Stimulated activated memory B cell treated with anti-CD40 and anti-IgM and Interleukin-4, amounts not matched to agents 10 μg/mL and 1 μg/mL and 100 μg/mL, for 72 hours (primary cell): ENCODE measurements around the gene RGS7BP.

Experiments
- ATAC-seq: fragments of 150-1000 bp; cut with Tn5 transposase; 2 replicates; pipeline ENCODE4 v1.10.0; 2021
- H3K27ac Mint-ChIP-seq: one replicate; pipeline ENCODE4 v1.8.0; 2022; ENCODE audit warnings: mild to moderate bottlenecking, mixed read lengths
- H3K27me3 Mint-ChIP-seq: one replicate; pipeline ENCODE4 v1.8.0; 2022; ENCODE audit warnings: mixed read lengths
- H3K36me3 Mint-ChIP-seq: one replicate; pipeline ENCODE4 v1.8.0; 2022; ENCODE audit warnings: mixed read lengths
- H3K4me1 Mint-ChIP-seq: one replicate; pipeline ENCODE4 v1.8.0; 2022; ENCODE audit warnings: mixed read lengths
- H3K4me3 Mint-ChIP-seq: one replicate; pipeline ENCODE4 v1.8.0; 2022; ENCODE audit warnings: mild to moderate bottlenecking, moderate library complexity, mixed read lengths
- H3K9me3 Mint-ChIP-seq: one replicate; pipeline ENCODE4 v1.8.0; 2022; ENCODE audit warnings: mixed read lengths

The RGS7BP gene

DNA sequence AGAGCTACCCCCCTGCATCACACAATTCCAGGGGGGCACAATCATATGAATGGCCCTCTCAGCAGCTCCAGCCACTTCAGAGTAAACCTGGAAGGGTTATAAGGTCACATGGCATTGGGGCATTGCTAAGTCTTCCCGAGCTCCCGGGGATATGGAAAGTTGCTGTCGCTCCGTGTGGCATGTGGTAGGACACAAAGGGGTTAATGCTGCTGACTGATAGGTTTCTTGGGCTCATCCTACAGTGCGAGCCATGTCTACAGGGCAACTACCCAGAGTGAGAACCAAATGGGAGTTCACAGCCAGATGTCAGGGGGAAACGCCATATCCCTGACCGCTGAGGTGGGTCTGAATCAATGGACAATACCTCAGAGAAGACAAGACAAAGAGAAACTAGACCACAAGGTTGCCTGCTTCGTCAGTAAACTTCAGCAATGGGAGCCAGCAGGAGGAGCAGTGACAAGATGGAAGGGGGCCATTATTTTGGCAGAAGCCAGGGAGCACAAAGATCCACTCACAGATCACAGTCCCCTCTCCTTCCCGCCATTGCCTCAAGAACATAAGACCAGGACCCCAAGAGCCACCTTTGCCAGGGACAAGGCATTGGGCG, 132.1 kb downstream of the RGS7BP start:
- Mint-ChIP-seq H3K27me3 (peaks cover 23% of the 10 kb centered on the region), H3K4me1 (peaks cover 6% of the 10 kb centered on the region), H3K36me3 (no peaks in the 10 kb centered on the region), H3K27ac (no peak overlapping the region), H3K4me3 (no peak overlapping the region), H3K9me3 (no peaks in the 10 kb centered on the region)
- ATAC-seq = no peak

DNA sequence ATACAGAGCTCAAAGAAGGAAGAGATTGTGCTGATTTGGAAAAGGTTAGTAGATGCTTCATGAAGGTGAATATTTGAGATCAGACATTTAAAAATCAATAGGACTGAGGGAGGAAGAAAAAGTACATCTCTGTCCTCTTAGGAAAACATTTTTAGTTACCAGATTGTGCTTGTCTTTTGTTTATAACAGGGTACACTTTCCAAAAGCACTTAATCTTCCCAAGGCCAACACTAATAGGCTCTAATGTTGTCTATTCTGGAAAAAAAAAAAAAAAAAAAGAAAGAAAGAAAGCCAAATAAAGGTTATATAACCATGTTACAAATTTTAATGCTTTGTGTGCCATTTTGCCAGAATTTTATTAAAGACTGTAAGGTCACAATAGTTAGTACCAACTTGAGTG, 139.0 kb downstream of the RGS7BP start:
- Mint-ChIP-seq H3K27me3 (peaks cover 1% of the 10 kb centered on the region), H3K27ac (no peak overlapping the region), H3K9me3 (no peaks in the 10 kb centered on the region), H3K4me3 (no peak overlapping the region), H3K36me3 (no peaks in the 10 kb centered on the region), H3K4me1 (no peaks in the 10 kb centered on the region)
- no peak for ATAC-seq

DNA sequence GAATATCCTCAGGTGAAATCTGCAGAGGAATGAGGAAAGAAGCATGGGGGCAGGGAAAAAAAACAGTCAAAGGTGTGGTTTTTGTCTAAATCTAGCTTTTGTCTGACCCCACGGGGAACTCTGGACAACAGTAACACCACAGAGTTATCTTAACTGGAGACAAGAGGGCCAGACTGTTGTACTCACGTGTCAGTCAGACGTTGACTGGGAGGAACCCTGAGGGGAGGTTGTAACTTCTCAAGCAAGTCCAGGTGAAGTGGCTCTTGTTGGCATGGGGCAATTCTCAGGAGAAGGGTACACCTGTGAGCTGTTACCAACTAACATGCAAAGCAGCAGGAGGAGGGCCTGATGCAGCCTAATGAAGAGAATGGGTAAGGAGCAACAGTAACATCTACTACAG, 140.4 kb downstream of the RGS7BP start:
- H3K27me3 Mint-ChIP-seq = no peaks in the 10 kb centered on the region
- H3K4me1 Mint-ChIP-seq = no peaks in the 10 kb centered on the region
- no peaks in the 10 kb centered on the region for H3K9me3 Mint-ChIP-seq
- H3K4me3 Mint-ChIP-seq = no peak overlapping the region
- no peaks in the 10 kb centered on the region for H3K36me3 Mint-ChIP-seq
- peak; percentile 6 for ATAC-seq
- H3K27ac Mint-ChIP-seq = no peak overlapping the region

DNA sequence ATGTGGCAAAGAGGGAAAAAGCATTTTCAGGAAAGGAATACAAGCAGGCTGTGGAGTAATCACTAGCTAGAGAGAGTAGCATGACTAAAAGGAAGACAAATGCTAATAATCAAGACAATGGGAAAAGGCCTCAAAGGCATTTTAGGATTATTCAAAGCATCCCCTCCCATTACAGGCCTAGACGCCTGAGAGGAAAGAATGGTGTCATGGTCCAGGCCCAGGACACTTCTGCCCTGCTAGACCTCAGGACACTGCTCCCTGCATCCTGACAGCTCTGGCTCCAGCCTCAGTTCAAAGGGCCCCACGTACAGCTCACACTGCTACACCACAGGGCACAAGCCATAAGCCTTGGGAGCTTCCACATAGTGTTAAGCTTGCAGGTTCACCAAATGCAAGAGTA, 143.7 kb downstream of the RGS7BP start:
- ATAC-seq = peak; percentile 25
- H3K4me3 Mint-ChIP-seq = no peak overlapping the region
- H3K9me3 Mint-ChIP-seq = peaks cover 4% of the 10 kb centered on the region
- H3K27ac Mint-ChIP-seq = no peak overlapping the region
- no peaks in the 10 kb centered on the region for H3K36me3 Mint-ChIP-seq
- no peaks in the 10 kb centered on the region for H3K27me3 Mint-ChIP-seq
- no peaks in the 10 kb centered on the region for H3K4me1 Mint-ChIP-seq

DNA sequence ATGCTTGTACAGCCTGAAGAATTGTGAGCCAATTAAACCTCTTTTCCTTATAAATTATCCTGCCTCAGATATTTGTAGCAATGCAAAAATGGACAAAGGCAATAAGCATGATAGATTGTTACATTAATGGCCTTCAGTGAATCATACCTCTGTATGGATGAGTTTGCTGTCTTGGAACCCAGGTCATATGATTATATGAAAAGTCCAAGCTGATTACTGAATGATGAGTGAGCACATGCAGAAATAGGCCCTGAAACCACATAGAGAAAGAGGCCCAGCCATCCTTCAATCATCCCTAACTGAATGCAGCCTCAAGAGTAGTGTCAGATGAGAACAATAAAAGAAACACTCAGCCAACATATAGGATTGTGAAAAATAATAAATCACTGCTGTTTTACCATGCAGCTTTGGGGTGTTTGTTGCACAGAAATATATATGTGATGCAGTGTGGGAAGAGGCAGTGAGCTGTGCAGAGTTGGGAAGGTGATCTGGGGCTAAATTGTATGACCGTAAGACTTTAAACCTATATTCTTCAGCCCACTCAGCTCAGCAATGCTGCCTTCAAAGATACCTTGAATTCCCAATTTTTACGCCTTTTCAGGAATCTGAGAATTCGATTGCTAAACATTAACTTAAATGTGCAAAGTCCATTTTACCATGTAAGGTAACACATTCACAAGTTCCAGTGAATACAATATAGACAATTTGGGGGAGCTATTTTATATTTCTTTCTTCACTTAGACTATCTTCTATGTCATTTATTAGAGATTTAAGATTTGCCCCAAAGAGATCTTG, 148.1 kb downstream of the RGS7BP start:
- no peak overlapping the region for H3K4me3 Mint-ChIP-seq
- H3K9me3 Mint-ChIP-seq = peaks cover 12% of the 10 kb centered on the region
- H3K4me1 Mint-ChIP-seq = no peaks in the 10 kb centered on the region
- H3K27me3 Mint-ChIP-seq = no peaks in the 10 kb centered on the region
- H3K27ac Mint-ChIP-seq = no peak overlapping the region
- no peaks in the 10 kb centered on the region for H3K36me3 Mint-ChIP-seq
- no peak for ATAC-seq

DNA sequence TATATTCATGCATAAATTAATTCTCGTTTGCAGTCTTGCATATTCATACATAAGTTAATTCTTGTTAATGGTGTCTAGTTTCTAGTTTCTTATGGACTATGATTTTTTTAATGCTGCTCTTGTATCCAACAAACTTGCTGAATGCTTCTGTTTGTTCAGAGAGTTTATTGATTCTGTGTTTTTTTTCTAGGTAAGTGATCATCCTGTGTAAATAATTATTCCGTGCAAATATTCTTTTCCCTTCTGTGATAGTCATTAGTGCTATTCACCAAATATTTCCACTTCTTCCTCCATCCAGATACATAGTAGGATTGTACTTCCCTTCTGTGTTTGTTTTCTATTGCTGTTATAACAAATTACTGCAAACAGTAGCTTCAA, 148.7 kb downstream of the RGS7BP start:
- Mint-ChIP-seq H3K9me3 (peaks cover 12% of the 10 kb centered on the region), H3K4me3 (no peak overlapping the region), H3K27me3 (no peaks in the 10 kb centered on the region), H3K4me1 (no peaks in the 10 kb centered on the region), H3K36me3 (no peaks in the 10 kb centered on the region), H3K27ac (no peak overlapping the region)
- ATAC-seq = no peak

DNA sequence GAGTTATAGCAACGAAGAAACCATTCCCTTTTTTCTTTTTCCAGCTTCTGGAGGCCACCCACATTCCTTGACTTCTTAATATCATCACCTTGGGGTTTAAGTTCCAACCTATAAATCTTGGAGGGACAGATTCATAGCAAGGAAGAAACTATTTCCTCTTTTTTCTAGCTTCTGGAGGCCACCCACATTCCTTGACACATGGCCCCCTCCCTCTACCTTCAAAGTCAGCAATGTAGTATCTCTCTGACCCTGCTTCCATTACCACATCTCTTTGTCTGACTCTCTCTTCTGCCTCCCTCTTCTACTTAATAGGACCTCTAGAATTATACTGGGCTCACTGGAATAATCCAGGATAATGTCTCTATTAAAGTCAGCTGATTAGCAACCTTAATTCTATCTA, 149.8 kb downstream of the RGS7BP start:
- Mint-ChIP-seq H3K4me3 (no peak overlapping the region), H3K27me3 (no peaks in the 10 kb centered on the region), H3K27ac (no peak overlapping the region), H3K4me1 (no peaks in the 10 kb centered on the region), H3K36me3 (no peaks in the 10 kb centered on the region), H3K9me3 (peaks cover 12% of the 10 kb centered on the region)
- no peak for ATAC-seq

DNA sequence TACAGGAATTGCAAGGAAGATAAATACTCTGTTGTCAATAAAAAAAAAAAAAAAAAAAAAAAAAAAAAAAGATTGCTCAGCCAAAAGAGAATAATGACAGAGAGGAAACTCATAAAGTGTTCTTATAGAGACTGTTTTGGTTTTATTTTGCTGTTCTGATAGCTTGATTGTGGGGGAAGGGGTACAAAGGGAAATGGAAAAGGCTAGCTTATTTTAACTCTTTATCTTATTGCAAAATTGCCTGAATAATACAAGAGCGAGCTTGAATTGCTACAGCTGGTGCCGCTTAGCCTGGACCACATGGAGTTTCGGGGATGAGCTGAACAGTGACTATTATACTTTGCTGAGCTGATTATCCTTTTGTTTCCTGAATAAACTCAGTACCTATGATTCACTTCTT, 153.5 kb downstream of the RGS7BP start:
- Mint-ChIP-seq H3K4me1 (no peaks in the 10 kb centered on the region), H3K9me3 (peaks cover 8% of the 10 kb centered on the region), H3K27ac (no peak overlapping the region), H3K36me3 (no peaks in the 10 kb centered on the region), H3K4me3 (no peak overlapping the region), H3K27me3 (no peaks in the 10 kb centered on the region)
- ATAC-seq = no peak
